Neuronal stem cell (in vitro differentiated cells): ENCODE measurements around the gene ANKRD44.

Source experiments
- DNase-seq: peaks from one replicate; pipeline ENCODE4 v3.0.0-alpha.2; 2013; ENCODE audit warnings: low spot score
- H2AFZ ChIP-seq: one replicate; pipeline ENCODE4 v1.6.1; 2013; ENCODE audit warnings: mild to moderate bottlenecking, low read length, inconsistent platforms
- H2AK5ac ChIP-seq: 2 replicates; pipeline ENCODE4 v1.6.1; 2013; ENCODE audit warnings: low read depth, mild to moderate bottlenecking, inconsistent platforms, low read length, moderate library complexity, mixed read lengths
- H2BK120ac ChIP-seq: 2 replicates; pipeline ENCODE4 v1.6.1; 2013; ENCODE audit warnings: low read depth, mild to moderate bottlenecking, inconsistent platforms, low read length, moderate library complexity, mixed read lengths
- H2BK12ac ChIP-seq: one replicate; pipeline ENCODE4 v1.6.1; 2013; ENCODE audit warnings: low read length, inconsistent platforms
- H2BK15ac ChIP-seq: 2 replicates; pipeline ENCODE4 v1.6.1; 2013; ENCODE audit warnings: mild to moderate bottlenecking, low read length, inconsistent platforms, mixed read lengths
- H2BK5ac ChIP-seq: one replicate; pipeline ENCODE4 v1.6.1; 2013; ENCODE audit warnings: inconsistent platforms, mild to moderate bottlenecking, low read length, moderate library complexity
- H3K14ac ChIP-seq: one replicate; pipeline ENCODE4 v1.6.1; 2013; ENCODE audit warnings: low read length, inconsistent platforms
- H3K18ac ChIP-seq: 2 replicates; pipeline ENCODE4 v1.6.1; 2013; ENCODE audit warnings: low read length, inconsistent platforms
- H3K23ac ChIP-seq: 2 replicates; pipeline ENCODE4 v1.6.1; 2013; ENCODE audit warnings: low read depth, mild to moderate bottlenecking, mixed read lengths, low read length, inconsistent platforms; ENCODE audit not compliant: poor library complexity
- H3K27ac ChIP-seq: replicated peaks from 3 replicates; pipeline ENCODE4 v1.5.1; 2013; ENCODE audit warnings: low read length, inconsistent platforms
- H3K27me3 ChIP-seq, 3 experiments: 2 replicates each; pipeline ENCODE4 v1.6.1; 2013; ENCODE audit warnings: low read length in 3 of 3, mild to moderate bottlenecking in 2 of 3, inconsistent platforms in 1 of 3, low read depth in 1 of 3, mixed read lengths in 1 of 3, moderate library complexity in 1 of 3; ENCODE audit not compliant: control insufficient read depth in 3 of 3, insufficient read depth in 3 of 3
- H3K36me3 ChIP-seq, 2 donors: replicated peaks in 1 of 2; 2 replicates each; pipeline ENCODE4 v1.6.1; 2013; ENCODE audit warnings: low read length in 2 of 2; ENCODE audit not compliant: control insufficient read depth in 2 of 2, insufficient read depth in 2 of 2
- H3K4ac ChIP-seq: 2 replicates; pipeline ENCODE4 v1.6.1; 2013; ENCODE audit warnings: inconsistent platforms, mild to moderate bottlenecking, low read length, moderate library complexity
- H3K4me1 ChIP-seq, 2 donors: 1 replicate in 1 of 2; 2 replicates in 1 of 2; pipeline ENCODE4 v1.6.1; 2013; ENCODE audit warnings: low read length in 2 of 2, low read depth in 1 of 2; ENCODE audit not compliant: control insufficient read depth in 2 of 2, insufficient read depth in 1 of 2
- H3K4me2 ChIP-seq: one replicate; pipeline ENCODE4 v1.6.1; 2013; ENCODE audit warnings: mild to moderate bottlenecking, low read length, inconsistent platforms; ENCODE audit not compliant: insufficient read depth, poor library complexity, severe bottlenecking
- H3K4me3 ChIP-seq, 2 donors: 2 replicates each; pipeline ENCODE4 v1.5.1; 2013; ENCODE audit warnings: low read length in 2 of 2, mild to moderate bottlenecking in 2 of 2, inconsistent platforms in 1 of 2, moderate library complexity in 1 of 2
- H3K79me1 ChIP-seq: one replicate; pipeline ENCODE4 v1.6.1; 2013; ENCODE audit warnings: low read depth, mild to moderate bottlenecking, inconsistent platforms, low read length, moderate library complexity
- H3K9ac ChIP-seq: one replicate; pipeline ENCODE4 v1.6.1; 2013; ENCODE audit warnings: mild to moderate bottlenecking, low read depth, low read length, inconsistent platforms; ENCODE audit not compliant: poor library complexity
- H3K9me3 ChIP-seq, 2 donors: replicated peaks in 1 of 2; 2 replicates each; pipeline versions ENCODE3 to v1.6.1; 2013; ENCODE audit warnings: low read length in 2 of 2, mild to moderate bottlenecking in 2 of 2, inconsistent platforms in 1 of 2, low read depth in 1 of 2, mixed read lengths in 1 of 2, moderate library complexity in 1 of 2; ENCODE audit not compliant: control insufficient read depth in 2 of 2, insufficient read depth in 1 of 2
- H4K8ac ChIP-seq: one replicate; pipeline ENCODE4 v1.6.1; 2013; ENCODE audit warnings: low read depth, mild to moderate bottlenecking, inconsistent platforms, low read length, moderate library complexity
- H4K91ac ChIP-seq: one replicate; pipeline ENCODE4 v1.6.1; 2013; ENCODE audit warnings: low read length, low read depth, mild to moderate bottlenecking, inconsistent platforms; ENCODE audit not compliant: poor library complexity
- WGBS, 2 donors: extraction: QIAGEN DNeasy Blood & Tissue Kit; methylation state at CpG; one replicate each; pipeline ENCODE4 v1.1.7; 2013; ENCODE audit warnings: missing lambda C conversion rate in 2 of 2, mixed read lengths in 1 of 2; ENCODE audit not compliant: insufficient read length in 2 of 2, insufficient replicate concordance in 1 of 2; ENCODE audit errors: extremely low coverage in 2 of 2; 5-methylcytosine and 5-hydroxymethylcytosine counted together

Gene ANKRD44

GRCh38 chr2:197055045-197055444, 255.5 kb downstream of the ANKRD44 start:
- no peaks in the 10 kb centered on the region for H3K27me3 ChIP-seq
- no peak for DNase-seq
- no peak overlapping the region for H2BK120ac ChIP-seq
- H3K9me3 ChIP-seq = peaks cover 2 to 3% of the 10 kb centered on the region in 2 donors
- no peak overlapping the region for H3K4ac ChIP-seq
- no peak overlapping the region for H3K23ac ChIP-seq
- H3K18ac ChIP-seq = no peak overlapping the region
- H3K4me2 ChIP-seq = no peak overlapping the region
- H4K91ac ChIP-seq = no peak overlapping the region
- H4K8ac ChIP-seq = no peak overlapping the region
- H3K4me1 ChIP-seq = no peaks in the 10 kb centered on the region
- H2AK5ac ChIP-seq = no peak overlapping the region
- no peaks in the 10 kb centered on the region for H3K79me1 ChIP-seq
- no peak overlapping the region for H2BK12ac ChIP-seq
- H3K14ac ChIP-seq = no peak overlapping the region
- no peak overlapping the region for H3K9ac ChIP-seq
- no peak overlapping the region for H3K27ac ChIP-seq
- H3K4me3 ChIP-seq = no peak overlapping the region
- H2BK5ac ChIP-seq = no peak overlapping the region
- H3K36me3 ChIP-seq = no peaks in the 10 kb centered on the region
- no peak overlapping the region for H2AFZ ChIP-seq
- no peak overlapping the region for H2BK15ac ChIP-seq

- no peak overlapping the region for H2BK5ac ChIP-seq
- H3K4me1 ChIP-seq = no peaks in the 10 kb centered on the region
- no peak overlapping the region for H4K91ac ChIP-seq
- no peak overlapping the region for H2AK5ac ChIP-seq
- no peak overlapping the region for H2BK12ac ChIP-seq
- H3K18ac ChIP-seq = no peak overlapping the region
- H2BK15ac ChIP-seq = no peak overlapping the region
- H3K27me3 ChIP-seq = no peaks in the 10 kb centered on the region
- no peak overlapping the region for H3K9ac ChIP-seq
- peaks cover 2 to 3% of the 10 kb centered on the region in 2 donors for H3K9me3 ChIP-seq
- WGBS, 2 donors = no CpG with 5 or more reads among the region's 1 CpG
- H3K36me3 ChIP-seq = no peaks in the 10 kb centered on the region
- no peak overlapping the region for H2BK120ac ChIP-seq
- H3K79me1 ChIP-seq = no peaks in the 10 kb centered on the region
- no peak overlapping the region for H3K4me3 ChIP-seq
- H3K23ac ChIP-seq = no peak overlapping the region
- no peak for DNase-seq
- H4K8ac ChIP-seq = no peak overlapping the region
- H3K4ac ChIP-seq = no peak overlapping the region
- H3K4me2 ChIP-seq = no peak overlapping the region
- no peak overlapping the region for H2AFZ ChIP-seq
- no peak overlapping the region for H3K14ac ChIP-seq
- no peak overlapping the region for H3K27ac ChIP-seq
Observed at GRCh38 chr2:197054437-197054836, 256.1 kb downstream of the ANKRD44 start.

- Histone ChIP-seq H3K4me1 (no peaks in the 10 kb centered on the region), H3K4me2 (no peak overlapping the region), H2BK120ac (no peak overlapping the region), H4K8ac (no peak overlapping the region), H3K9me3 (peaks cover 2 to 3% of the 10 kb centered on the region in 2 donors), H2AFZ (no peak overlapping the region), H3K23ac (no peak overlapping the region), H3K27ac (no peak overlapping the region), H3K4me3 (no peak overlapping the region), H4K91ac (no peak overlapping the region), H3K18ac (no peak overlapping the region), H3K27me3 (no peaks in the 10 kb centered on the region), H2BK15ac (no peak overlapping the region), H2BK12ac (no peak overlapping the region), H3K4ac (no peak overlapping the region), H3K36me3 (no peaks in the 10 kb centered on the region), H2AK5ac (no peak overlapping the region), H3K14ac (no peak overlapping the region), H3K9ac (no peak overlapping the region), H3K79me1 (no peaks in the 10 kb centered on the region), H2BK5ac (no peak overlapping the region)
- no peak for DNase-seq
- no CpG with 5 or more reads among the region's 4 CpGs for WGBS, 2 donors
Observed at GRCh38 chr2:197052356-197052755, 258.2 kb downstream of the ANKRD44 start.

- H3K18ac ChIP-seq = no peak overlapping the region
- DNase-seq = no peak
- no peak overlapping the region for H2BK120ac ChIP-seq
- no peak overlapping the region for H2BK5ac ChIP-seq
- no peak overlapping the region for H3K27ac ChIP-seq
- H4K8ac ChIP-seq = no peak overlapping the region
- H3K79me1 ChIP-seq = no peaks in the 10 kb centered on the region
- no peak overlapping the region for H3K9ac ChIP-seq
- H3K4me1 ChIP-seq = peaks cover 5 to 11% of the 10 kb centered on the region in 2 donors
- no peak overlapping the region for H3K4ac ChIP-seq
- no peak overlapping the region for H3K4me2 ChIP-seq
- no peak overlapping the region for H2AK5ac ChIP-seq
- H3K27me3 ChIP-seq = no peaks in the 10 kb centered on the region
- no peak overlapping the region for H2BK12ac ChIP-seq
- no peak overlapping the region for H3K4me3 ChIP-seq
- H3K14ac ChIP-seq = no peak overlapping the region
- H2BK15ac ChIP-seq = no peak overlapping the region
- H3K23ac ChIP-seq = no peak overlapping the region
- H3K36me3 ChIP-seq = no peaks in the 10 kb centered on the region
- no peaks in the 10 kb centered on the region for H3K9me3 ChIP-seq
- H2AFZ ChIP-seq = no peak overlapping the region
- H4K91ac ChIP-seq = no peak overlapping the region
Observed at GRCh38 chr2:197045115-197045514, 265.5 kb downstream of the ANKRD44 start.
